Measurements from ENCODE around the gene DDX56.

The DDX56 gene

DNA sequence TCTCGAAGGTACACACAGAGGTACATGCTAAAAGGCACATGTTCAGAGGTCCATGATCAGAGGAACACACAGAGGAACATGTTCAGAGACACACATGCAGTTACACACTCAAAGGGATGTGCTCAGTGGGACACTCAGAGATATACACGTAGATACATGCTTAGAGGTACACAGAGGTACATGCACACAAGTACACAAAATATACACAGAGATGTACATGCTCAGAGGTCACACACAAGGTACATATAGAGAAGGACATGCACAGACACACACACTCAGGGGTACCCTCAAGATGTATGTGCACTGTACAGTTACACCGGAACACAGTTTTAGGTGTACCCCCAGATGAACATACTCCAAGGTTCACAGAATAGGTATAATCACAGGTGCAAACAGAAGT is 51.4 kb downstream of the DDX56 start:
- no peak overlapping the region for H3K4me3 Mint-ChIP-seq
- DNase-seq (no peak), ATAC-seq (replicated peaks) (no peak)
- no peak overlapping the region for H3K27ac Mint-ChIP-seq
- peaks cover 7 to 13% of the 10 kb centered on the region in 2 donors for H3K36me3 Mint-ChIP-seq
- H3K4me1 Mint-ChIP-seq = no peaks in the 10 kb centered on the region
- peaks cover 11 to 13% of the 10 kb centered on the region in 2 donors for H3K9me3 Mint-ChIP-seq
- peaks cover 14 to 23% of the 10 kb centered on the region in 2 donors for H3K27me3 Mint-ChIP-seq

DNA sequence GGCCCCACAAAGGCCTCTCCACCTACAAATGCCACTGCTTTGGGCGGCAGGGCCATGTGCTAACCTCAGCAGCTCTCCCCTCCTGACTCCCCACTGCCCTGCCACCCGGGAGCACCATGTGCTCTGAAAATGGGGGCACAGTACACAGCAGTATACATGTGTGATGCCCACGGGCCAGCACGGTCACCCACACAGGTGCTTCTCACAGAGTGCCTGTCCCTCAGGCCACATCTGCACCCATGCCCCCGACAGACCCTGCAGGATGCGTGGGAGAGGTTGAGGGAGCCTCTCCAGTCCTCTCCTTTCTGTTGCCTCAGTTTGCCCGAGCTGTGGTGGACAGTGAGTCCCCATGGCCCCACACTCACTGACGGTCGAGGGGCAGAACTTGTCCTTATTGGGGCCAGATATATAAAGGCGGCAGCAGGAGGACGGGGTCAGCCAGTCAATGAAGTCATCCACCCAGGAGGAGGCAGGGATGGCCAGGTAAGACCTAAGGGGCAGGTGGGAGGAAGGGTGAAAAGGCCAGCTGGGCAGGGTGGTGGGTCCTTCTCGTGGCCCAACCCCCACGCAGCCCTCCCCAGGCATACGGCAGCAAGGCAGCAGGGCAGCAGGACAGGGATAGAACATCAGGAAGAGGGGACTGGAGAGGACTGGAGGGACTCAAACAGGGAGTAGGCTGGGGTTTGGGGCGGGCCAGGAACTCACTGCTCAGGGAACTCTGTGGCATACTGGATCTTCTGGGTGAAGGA is 52.2 kb downstream of the DDX56 start:
- Mint-ChIP-seq H3K4me1 (no peaks in the 10 kb centered on the region), H3K36me3 (peaks cover 7 to 13% of the 10 kb centered on the region in 2 donors), H3K4me3 (no peak overlapping the region), H3K9me3 (peaks cover 11 to 13% of the 10 kb centered on the region in 2 donors), H3K27ac (no peak overlapping the region), H3K27me3 (peaks cover 14 to 24% of the 10 kb centered on the region in 2 donors)
- ATAC-seq (replicated peaks) = no peak
- no peak for DNase-seq

- H3K27ac Mint-ChIP-seq = no peak overlapping the region
- DNase-seq = no peak
- peaks cover 8 to 10% of the 10 kb centered on the region in 2 donors for H3K9me3 Mint-ChIP-seq
- H3K4me3 Mint-ChIP-seq = no peak overlapping the region
- no peaks in the 10 kb centered on the region for H3K4me1 Mint-ChIP-seq
- ATAC-seq (replicated peaks) = no peak
- peaks cover 4 to 8% of the 10 kb centered on the region in 2 donors for H3K36me3 Mint-ChIP-seq
- H3K27me3 Mint-ChIP-seq = peaks cover 14 to 32% of the 10 kb centered on the region in 2 donors
Observed at GRCh38 chr7:44520574-44520973, 53.1 kb downstream of the DDX56 start.

- DNase-seq = no peak
- Mint-ChIP-seq H3K36me3 (peaks cover 0 to 4% of the 10 kb centered on the region in 2 donors), H3K27ac (no peak overlapping the region)
Observed at GRCh38 chr7:44519546-44519945, 54.2 kb downstream of the DDX56 start.

GRCh38 chr7:44518761-44519160 is 54.9 kb downstream of the DDX56 start:
- Mint-ChIP-seq H3K4me3 (no peak overlapping the region), H3K36me3 (no peaks in the 10 kb centered on the region), H3K27me3 (peaks cover 16 to 32% of the 10 kb centered on the region in 2 donors), H3K4me1 (no peaks in the 10 kb centered on the region), H3K27ac (no peak overlapping the region), H3K9me3 (no peaks in the 10 kb centered on the region)
- DNase-seq = no peak
- ATAC-seq (replicated peaks) = no peak

More at GRCh38 chr7:44519546-44519945, 54.2 kb downstream of the DDX56 start:
- H3K4me3 Mint-ChIP-seq = no peak overlapping the region
- H3K4me1 Mint-ChIP-seq = no peaks in the 10 kb centered on the region
- peaks cover 4 to 5% of the 10 kb centered on the region in 2 donors for H3K9me3 Mint-ChIP-seq
- H3K27me3 Mint-ChIP-seq = peaks cover 14 to 32% of the 10 kb centered on the region in 2 donors
- no peak for ATAC-seq (replicated peaks)

- ATAC-seq (replicated peaks) (no peak), DNase-seq (no peak)
- H3K27ac Mint-ChIP-seq = no peak overlapping the region
- no peaks in the 10 kb centered on the region for H3K9me3 Mint-ChIP-seq
- no peak overlapping the region for H3K4me3 Mint-ChIP-seq
- H3K4me1 Mint-ChIP-seq = no peaks in the 10 kb centered on the region
- H3K27me3 Mint-ChIP-seq = peaks cover 18 to 37% of the 10 kb centered on the region in 2 donors
- H3K36me3 Mint-ChIP-seq = no peaks in the 10 kb centered on the region
Observed at GRCh38 chr7:44517175-44517574, 56.5 kb downstream of the DDX56 start.
